Measurements from ENCODE around the gene TCEAL7. TPM values are rescaled to one million over a fixed set of nuclear protein-coding genes. Genes with fewer than 3 reads are reported as not detected.

TCEAL7 gene
- total RNA-seq, 1 donor from 2014 or later, result 88.5 TPM

Small RNA genes lying within 50 kb of the gene (small RNA-seq; reads per million reads assigned to genes)
- not detected for gene Z92846.1 (ENCODE audit: low replicate concordance)

Other genes with a start within 250 kb of the TCEAL7 start
- gene NXF3, start 237.1 kb upstream of the TCEAL7 start, total RNA-seq, result not detected
- gene BEX4, start 115.1 kb upstream of the TCEAL7 start, total RNA-seq, result 77.2 TPM
- 68.1 TPM for gene TCEAL8, start 75.1 kb upstream of the TCEAL7 start, total RNA-seq
- gene TCEAL5, start 53.5 kb upstream of the TCEAL7 start, total RNA-seq, result 9.1 TPM
- gene BEX2, start 19.2 kb upstream of the TCEAL7 start, total RNA-seq, result 108 TPM
- 30.7 TPM for gene TCEAL9, start 26.3 kb downstream of the TCEAL7 start, total RNA-seq
- 182 TPM for gene BEX3, start 46.3 kb downstream of the TCEAL7 start, total RNA-seq
- gene RAB40A, start 189.2 kb downstream of the TCEAL7 start, total RNA-seq, result 1.2 TPM

All from temporal lobe (tissue), 2 donors.